ENCODE data around the gene GPHB5. TPM values are rescaled to one million over a fixed set of nuclear protein-coding genes. Genes with fewer than 3 reads are reported as not detected.

GPHB5 gene
- total and polyA plus RNA-seq, 2 of the 13 experiments (the other 11 are each of a cell fraction or from before 2014, with no cell fraction given) = not detected

DNA sequence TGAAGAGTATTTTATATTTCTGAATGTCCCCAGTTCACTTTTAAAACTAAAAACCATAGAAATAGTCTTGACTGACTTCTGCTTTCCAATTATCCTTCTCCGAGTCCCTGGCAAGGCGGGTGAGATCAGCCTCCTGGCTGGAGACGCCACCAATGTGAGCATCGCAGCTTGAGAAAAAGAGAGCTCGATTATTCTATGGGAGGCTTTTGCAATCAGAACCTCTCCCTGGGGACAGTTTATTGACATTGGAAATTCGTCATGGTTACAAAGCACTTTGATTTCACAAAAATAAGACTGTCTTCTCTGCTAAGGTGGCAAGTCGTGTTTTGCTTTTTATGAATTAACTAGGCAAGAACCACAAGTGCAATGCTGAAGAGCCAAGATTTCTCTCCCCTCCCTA is 23.6 kb upstream of the GPHB5 start:
- no peak overlapping the region for H2AFZ ChIP-seq (ENCODE audit: low read length)
- WGBS (ENCODE audit: low lambda C conversion rate) = under 1% methylated on average over 7 of the region's 7 CpGs
- in situ Hi-C loops (cut with HindIII; ENCODE audit: extremely low pct_ligation_motif_present, low pct_unique_long_range_greater_than_20kb) = no loop called here
- H3K4me1 ChIP-seq (ENCODE audit: insufficient read depth, low read length) = no peaks in the 10 kb centered on the region
- CTCF ChIA-PET (ENCODE audit: low intra/inter-chr PET ratio, low total read pairs) = no interaction called here
- peaks cover 0 to 5% of the 10 kb centered on the region in 2 experiments; a peak in 1 of 5 replicates for H3K27me3 ChIP-seq (ENCODE audit: control insufficient read depth in 1 of 2, insufficient read depth in 2 of 2, low read length in 2 of 2)
- no peaks in the 10 kb centered on the region for H3K79me2 ChIP-seq (ENCODE audit: insufficient read depth, low read length)
- H3K4me3 ChIP-seq (replicated peaks in 1 of 3; ENCODE audit: insufficient read depth in 1 of 3, low read depth in 2 of 3, low read length in 3 of 3) = no peak overlapping the region
- FAIRE-seq = no peak
- H4K20me1 ChIP-seq (ENCODE audit: insufficient read depth, low read length) = no peaks in the 10 kb centered on the region
- DNase-seq (ENCODE audit: low spot score) = no peak
- H3K9ac ChIP-seq (ENCODE audit: insufficient read depth, low read depth, low read length) = no peak overlapping the region
- ATAC-seq = no peak
- H3K4me2 ChIP-seq (ENCODE audit: low read depth, low read length) = no peak overlapping the region
- no peaks in the 10 kb centered on the region for H3K9me3 ChIP-seq (ENCODE audit: low read length)
- no peak overlapping the region for H3K27ac ChIP-seq (ENCODE audit: extremely low read length, insufficient read depth, low read length)
- intact Hi-C loops (cut with micrococcal nuclease; ENCODE audit: unreplicated experiment) = no loop called here
- POLR2A ChIA-PET = no interaction called here
- no TSS peak for BruUV-seq (replicated peaks)
- H3K36me3 ChIP-seq (replicated peaks in 1 of 2; ENCODE audit: control insufficient read depth in 1 of 2, insufficient read depth in 2 of 2, low read length in 2 of 2) = no peaks in the 10 kb centered on the region
- TF ChIP-seq PITX1 (CRISPR knock-in tag; IDR thresholded peaks at IDR 0.05) (no peak), ISX (CRISPR knock-in tag; conservative IDR thresholded peaks at IDR 0.05) (no peak), ZNF225 (CRISPR knock-in tag; IDR thresholded peaks at IDR 0.05) (no peak), DNMT1 (CRISPR knock-in tag; IDR thresholded peaks at IDR 0.05) (no peak), CAMTA2 (CRISPR knock-in tag; IDR thresholded peaks at IDR 0.05; ENCODE audit: borderline replicate concordance) (no peak), ZSCAN29 (CRISPR knock-in tag; conservative IDR thresholded peaks at IDR 0.05) (no peak), ZNF619 (CRISPR knock-in tag; IDR thresholded peaks at IDR 0.05) (no peak), THYN1 (CRISPR knock-in tag; IDR thresholded peaks at IDR 0.05; ENCODE audit: borderline replicate concordance, low read depth) (no peak), RFX3 (CRISPR knock-in tag; IDR thresholded peaks at IDR 0.05) (no peak), ZFP62 (CRISPR knock-in tag; IDR thresholded peaks at IDR 0.05) (no peak), PAX8 (CRISPR knock-in tag; IDR thresholded peaks at IDR 0.05; ENCODE audit: borderline replicate concordance) (no peak), ZZZ3 (CRISPR knock-in tag; IDR thresholded peaks at IDR 0.05; ENCODE audit: borderline replicate concordance) (no peak), ZNF703 (CRISPR knock-in tag; IDR thresholded peaks at IDR 0.05; ENCODE audit: borderline replicate concordance) (no peak), ZNF567 (CRISPR knock-in tag; IDR thresholded peaks at IDR 0.05; ENCODE audit: borderline replicate concordance) (no peak)
- TF ChIP-seq, protein P1, sequence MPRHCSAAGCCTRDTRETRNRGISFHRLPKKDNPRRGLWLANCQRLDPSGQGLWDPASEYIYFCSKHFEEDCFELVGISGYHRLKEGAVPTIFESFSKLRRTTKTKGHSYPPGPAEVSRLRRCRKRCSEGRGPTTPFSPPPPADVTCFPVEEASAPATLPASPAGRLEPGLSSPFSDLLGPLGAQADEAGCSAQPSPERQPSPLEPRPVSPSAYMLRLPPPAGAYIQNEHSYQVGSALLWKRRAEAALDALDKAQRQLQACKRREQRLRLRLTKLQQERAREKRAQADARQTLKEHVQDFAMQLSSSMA (CRISPR knock-in tag; IDR thresholded peaks at IDR 0.05) = no peak
- TF ChIP-seq, protein P2, sequence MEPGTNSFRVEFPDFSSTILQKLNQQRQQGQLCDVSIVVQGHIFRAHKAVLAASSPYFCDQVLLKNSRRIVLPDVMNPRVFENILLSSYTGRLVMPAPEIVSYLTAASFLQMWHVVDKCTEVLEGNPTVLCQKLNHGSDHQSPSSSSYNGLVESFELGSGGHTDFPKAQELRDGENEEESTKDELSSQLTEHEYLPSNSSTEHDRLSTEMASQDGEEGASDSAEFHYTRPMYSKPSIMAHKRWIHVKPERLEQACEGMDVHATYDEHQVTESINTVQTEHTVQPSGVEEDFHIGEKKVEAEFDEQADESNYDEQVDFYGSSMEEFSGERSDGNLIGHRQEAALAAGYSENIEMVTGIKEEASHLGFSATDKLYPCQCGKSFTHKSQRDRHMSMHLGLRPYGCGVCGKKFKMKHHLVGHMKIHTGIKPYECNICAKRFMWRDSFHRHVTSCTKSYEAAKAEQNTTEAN (CRISPR knock-in tag; conservative IDR thresholded peaks at IDR 0.05) = no peak
- TF ChIP-seq, protein P3, sequence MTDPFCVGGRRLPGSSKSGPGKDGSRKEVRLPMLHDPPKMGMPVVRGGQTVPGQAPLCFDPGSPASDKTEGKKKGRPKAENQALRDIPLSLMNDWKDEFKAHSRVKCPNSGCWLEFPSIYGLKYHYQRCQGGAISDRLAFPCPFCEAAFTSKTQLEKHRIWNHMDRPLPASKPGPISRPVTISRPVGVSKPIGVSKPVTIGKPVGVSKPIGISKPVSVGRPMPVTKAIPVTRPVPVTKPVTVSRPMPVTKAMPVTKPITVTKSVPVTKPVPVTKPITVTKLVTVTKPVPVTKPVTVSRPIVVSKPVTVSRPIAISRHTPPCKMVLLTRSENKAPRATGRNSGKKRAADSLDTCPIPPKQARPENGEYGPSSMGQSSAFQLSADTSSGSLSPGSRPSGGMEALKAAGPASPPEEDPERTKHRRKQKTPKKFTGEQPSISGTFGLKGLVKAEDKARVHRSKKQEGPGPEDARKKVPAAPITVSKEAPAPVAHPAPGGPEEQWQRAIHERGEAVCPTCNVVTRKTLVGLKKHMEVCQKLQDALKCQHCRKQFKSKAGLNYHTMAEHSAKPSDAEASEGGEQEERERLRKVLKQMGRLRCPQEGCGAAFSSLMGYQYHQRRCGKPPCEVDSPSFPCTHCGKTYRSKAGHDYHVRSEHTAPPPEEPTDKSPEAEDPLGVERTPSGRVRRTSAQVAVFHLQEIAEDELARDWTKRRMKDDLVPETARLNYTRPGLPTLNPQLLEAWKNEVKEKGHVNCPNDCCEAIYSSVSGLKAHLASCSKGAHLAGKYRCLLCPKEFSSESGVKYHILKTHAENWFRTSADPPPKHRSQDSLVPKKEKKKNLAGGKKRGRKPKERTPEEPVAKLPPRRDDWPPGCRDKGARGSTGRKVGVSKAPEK (CRISPR knock-in tag; IDR thresholded peaks at IDR 0.05; ENCODE audit: borderline replicate concordance) = no peak
- TF ChIP-seq, protein P4, sequence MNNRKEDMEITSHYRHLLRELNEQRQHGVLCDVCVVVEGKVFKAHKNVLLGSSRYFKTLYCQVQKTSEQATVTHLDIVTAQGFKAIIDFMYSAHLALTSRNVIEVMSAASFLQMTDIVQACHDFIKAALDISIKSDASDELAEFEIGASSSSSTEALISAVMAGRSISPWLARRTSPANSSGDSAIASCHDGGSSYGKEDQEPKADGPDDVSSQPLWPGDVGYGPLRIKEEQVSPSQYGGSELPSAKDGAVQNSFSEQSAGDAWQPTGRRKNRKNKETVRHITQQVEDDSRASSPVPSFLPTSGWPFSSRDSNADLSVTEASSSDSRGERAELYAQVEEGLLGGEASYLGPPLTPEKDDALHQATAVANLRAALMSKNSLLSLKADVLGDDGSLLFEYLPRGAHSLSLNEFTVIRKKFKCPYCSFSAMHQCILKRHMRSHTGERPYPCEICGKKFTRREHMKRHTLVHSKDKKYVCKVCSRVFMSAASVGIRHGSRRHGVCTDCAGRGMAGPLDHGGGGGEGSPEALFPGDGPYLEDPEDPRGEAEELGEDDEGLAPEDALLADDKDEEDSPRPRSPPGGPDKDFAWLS (CRISPR knock-in tag; IDR thresholded peaks at IDR 0.05; ENCODE audit: borderline replicate concordance) = no peak
